ENCODE results near the gene DENND6A. TPM values are rescaled to one million over a fixed set of nuclear protein-coding genes. Genes with fewer than 3 reads are reported as not detected.
"Not testable (repeated sequence)": the region's sequence is repeated elsewhere in the genome, so short reads cannot be mapped to it uniquely, and the experiment has no call there.

DENND6A gene
- total RNA-seq, 1 experiment from 2014 or later, result 7.8 TPM

DNA sequence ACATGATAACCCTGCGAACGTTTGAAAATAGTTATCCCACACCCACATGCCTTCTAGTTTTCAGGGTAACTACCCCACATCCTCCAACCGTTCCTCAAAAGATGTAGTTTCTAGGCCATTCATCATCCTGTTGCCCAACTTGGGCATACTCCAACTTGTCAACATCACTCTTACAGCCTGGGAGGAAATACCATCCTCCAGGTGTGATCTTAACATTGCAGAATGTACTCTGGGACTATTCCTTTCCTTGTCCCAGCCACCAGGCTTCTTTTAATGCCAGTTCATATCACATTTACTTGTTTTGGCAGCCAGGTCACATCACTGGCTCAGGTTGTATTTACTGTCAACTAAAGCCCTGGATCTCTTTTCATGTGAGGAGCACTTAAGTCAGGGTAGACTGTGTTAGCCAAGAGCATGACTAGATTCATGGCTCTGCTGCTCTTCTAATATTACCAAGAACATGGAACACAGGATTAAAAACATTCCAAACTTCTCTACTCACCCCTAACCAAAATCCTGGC, 4.0 kb upstream of the DENND6A start:
- DNase-seq (ENCODE audit: low spot score), result no peak

DNA sequence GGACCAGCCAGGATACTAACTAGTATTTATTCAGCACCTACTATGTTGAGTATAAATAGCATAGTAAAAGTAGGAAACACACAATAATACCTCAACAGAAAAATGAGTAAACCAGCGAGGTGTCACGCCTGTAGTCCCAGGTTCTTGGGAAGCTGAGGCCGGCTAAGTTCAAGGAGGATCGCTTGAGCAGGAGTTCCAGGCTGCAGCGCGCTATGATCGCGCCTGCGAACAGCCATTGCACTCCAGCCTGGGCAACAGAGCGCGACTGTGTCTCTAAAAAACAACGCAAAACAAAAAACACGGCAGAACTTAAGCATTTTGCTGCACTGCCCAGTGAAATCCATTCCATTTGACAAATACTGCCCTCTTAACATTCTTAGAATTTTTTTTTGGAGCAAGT, 1.3 kb upstream of the DENND6A start:
- no peak for DNase-seq (ENCODE audit: low spot score)

DNA sequence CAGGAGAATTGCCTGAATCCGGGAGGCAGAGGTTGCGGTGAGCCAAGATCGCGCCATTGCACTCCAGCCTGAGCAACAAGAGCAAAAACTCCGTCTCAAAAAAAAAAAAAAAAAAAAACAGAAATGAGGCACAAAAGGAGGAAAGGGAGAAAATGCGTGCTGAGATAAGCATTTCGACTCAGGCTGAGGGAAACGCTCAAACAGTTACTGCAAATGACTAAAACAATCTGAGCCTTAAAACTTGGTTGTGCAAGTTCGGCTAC, 813 bp downstream of the DENND6A start:
- not testable (repeated sequence) for DNase-seq (ENCODE audit: low spot score)

DNA sequence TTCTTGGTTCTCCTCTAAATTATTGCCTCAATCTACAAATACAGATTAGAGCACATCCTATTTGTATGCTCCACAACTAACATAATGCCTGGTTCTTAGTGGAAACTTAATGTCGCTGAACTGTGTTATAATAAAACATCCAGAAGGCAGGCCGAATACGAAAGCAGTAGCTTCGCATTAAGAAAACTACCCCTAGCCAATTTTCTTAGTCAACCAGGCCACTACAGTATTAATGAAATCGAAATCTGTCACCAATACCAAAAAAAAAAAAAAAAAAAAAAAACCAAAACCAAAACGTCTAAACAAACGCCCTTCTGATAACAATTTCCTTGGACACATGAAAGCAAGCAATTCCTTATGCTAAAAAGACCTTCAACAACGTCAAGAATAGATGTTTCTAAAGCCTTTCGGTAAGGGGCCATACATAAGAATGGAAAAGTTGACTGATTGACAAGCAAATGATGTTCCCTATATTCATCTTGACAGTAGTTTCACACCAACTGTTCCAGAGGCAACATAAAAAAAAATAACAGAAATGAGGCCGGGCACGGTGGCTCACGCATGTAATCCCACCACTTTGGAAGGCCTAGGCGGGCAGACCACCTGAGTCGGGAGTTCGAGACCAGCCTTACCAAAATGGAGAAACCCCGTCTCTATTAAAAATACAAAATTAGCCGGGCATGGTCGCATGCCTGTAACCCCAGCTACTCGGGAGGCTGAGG, 1.3 kb downstream of the DENND6A start:
- DNase-seq (ENCODE audit: low spot score), result no peak

DNA sequence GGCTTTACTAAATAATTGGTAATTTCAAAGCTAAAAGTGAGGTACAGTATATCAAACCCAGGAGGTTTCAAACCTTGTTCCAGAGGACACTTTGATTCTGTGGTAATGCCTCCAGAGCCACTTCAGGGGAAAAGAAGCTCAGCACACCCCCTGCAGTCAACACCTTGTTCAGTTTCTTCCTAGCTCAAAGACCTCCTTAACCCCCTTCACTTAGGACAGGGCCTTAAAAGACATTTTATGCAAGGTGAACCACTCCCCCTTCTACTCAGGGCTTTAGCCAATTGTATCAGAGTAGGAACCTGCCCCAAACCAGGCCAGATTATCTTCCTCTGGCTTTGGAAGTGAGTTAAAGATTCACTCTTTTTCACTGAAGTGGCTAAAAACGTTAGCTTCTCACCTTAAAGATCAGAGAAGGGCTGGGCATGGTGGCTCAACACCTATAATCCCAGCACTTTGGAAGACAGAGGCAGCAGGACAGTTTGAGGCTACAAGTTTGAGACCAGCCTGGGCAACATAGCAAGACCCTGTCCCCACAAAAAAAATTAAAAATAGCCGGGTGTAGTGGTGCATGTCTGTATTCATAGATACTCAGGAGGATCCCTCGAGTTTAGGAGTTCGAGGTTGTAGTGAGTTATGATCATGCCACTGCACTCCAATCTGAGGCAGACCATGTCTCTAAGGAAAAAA, 3.4 kb downstream of the DENND6A start:
- no peak for DNase-seq (ENCODE audit: low spot score)

DNA sequence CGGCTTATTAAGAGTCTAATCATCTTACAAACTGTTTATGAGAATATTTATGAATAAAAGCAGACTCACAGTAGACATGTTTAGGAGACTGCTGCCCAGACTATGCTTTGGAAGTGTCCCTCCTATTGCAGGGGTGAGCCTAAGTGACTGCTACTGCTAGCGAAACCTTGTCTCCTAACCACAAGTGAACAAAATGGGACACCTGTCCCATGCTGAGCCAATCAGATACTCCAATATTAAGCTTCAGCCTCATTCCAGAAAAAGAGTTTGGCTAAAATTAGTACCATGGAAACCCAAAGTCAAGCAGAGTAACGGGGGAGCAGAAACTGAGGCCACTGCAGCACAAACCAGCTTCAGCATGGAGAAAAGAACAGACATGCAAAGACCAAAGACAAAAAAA, 4.6 kb downstream of the DENND6A start:
- no peak for DNase-seq (ENCODE audit: low spot score)

DNA sequence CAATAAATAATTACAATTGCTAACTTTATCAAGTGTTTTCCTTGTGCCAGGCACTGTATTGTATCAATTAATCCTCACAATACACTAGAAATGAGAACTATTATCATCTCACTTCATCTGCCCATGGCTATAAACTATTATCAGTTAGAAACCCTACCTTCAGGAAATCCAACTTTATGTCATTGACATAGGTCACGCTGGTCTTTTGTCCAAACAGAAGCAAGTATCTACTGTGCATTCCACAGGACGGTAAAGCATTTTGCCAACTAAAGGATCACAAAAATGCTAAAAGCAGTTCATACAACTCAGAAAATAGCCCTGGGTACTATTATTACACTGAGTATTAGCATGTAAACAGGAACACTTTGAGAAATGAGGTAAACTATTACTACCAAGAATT, 9.6 kb downstream of the DENND6A start:
- DNase-seq (ENCODE audit: low spot score), result no peak

DNA sequence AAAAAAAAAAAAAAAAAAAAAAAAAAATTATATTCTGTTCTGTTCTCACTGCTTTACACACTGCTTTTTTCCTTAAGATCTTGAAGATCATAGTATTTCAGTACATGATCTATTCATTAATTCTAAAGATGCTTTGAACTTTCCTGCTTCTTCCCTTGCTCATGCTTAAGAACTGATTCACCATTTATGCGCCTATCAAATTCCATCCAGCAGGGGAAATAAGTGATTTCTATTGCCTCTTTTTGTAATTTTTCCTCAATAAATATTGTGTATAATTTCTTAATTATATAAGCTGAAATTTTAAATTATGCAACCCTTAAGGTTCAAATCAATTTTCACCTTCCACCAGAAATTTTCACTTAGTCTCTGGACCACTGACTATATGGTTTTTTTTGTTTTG, 10.6 kb downstream of the DENND6A start:
- no peak for DNase-seq (ENCODE audit: low spot score)

DNA sequence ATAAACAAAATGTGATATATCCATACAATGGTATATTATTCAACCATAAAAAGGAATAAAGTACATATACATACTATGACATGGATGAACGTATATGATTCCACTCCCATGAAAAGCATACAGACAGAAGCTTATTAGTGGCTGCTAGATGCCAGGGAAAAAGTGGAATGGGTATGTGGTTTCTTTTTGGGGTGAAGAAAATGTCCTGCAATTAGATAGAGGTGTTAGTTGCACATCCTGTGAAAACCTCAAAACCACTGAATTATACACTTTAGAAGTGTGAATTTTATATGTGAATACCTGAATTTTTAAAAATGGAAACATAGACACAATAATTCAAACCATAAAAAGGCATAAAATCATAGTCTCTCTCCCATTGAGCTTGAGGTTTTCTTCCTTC, 11.2 kb downstream of the DENND6A start:
- no peak for DNase-seq (ENCODE audit: low spot score)

DNA sequence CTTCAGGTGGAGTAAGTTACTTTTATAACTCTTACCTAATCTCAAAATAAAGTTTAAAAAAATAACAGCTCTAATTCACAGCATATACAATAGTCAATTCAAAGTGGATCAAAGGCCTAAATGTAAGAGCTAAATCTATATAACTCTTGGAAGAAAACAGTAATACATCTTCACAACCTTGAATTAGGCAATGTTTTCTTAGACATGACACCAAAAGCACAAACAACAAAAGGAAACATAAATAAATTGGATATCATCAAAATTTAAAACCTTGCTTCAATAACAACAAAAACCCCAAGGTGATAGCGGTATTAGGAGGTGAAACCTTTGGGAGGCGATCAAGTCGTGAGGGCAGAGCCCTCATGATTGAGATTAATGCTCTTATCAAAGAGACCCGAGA, 12.8 kb downstream of the DENND6A start:
- no peak for DNase-seq (ENCODE audit: low spot score)

DNA sequence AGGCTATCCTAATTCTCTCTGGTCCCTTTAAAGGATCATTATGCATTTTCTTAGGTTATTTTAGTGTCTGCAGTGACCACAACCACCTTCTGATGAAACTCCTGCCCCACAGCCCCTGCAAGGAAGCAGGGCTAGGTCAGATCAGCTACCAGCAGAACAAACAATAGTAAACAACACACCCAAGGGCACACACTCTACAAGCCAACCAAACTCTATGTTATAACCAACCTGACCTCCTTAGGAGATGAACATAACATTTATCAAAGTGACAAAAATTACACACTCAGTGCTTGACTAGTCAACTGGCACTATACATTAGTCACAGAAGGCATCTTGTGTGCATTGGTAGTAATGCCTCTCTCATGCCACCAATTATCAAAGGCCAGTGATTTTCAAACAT, 17.3 kb downstream of the DENND6A start:
- DNase-seq (ENCODE audit: low spot score), result no peak

DNA sequence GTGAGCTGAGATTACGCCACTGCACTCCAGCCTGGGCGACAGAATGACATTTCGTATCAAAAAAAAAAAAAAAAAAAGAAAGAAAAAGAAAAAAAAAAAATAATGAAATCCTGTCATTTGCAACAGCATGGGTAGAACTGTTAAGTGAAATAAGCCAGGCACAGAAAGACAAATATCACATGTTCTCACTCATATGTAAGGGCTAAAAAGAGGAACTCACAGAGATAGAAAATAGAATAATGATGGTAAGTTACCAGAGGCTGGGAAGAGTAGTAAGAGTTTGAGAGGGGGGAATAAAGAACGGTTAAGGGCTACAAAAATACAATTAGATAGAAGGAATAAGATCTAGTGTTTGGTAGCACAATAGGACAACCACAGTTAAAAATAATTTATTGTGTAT, 19.7 kb downstream of the DENND6A start:
- no peak for DNase-seq (ENCODE audit: low spot score)

DNA sequence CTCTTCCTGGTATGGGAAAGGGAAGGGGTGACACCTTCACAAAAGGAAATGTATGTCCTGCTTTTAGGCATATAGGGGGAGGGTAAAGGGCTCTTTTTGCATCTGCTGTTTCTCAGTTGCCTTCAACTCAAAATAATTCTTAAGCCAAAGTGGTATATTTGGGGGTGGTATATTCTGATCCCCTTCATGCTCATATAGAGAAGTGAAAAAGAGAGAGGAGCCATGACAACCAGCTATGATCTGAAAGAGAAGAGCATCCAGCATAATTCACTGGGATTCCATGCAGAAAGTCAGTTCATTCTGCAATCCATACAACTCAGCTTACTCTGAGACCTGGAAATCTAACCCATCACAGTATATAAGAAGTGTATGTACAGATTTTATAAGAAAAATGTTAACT, 22.3 kb downstream of the DENND6A start:
- DNase-seq (ENCODE audit: low spot score), result no peak

DNA sequence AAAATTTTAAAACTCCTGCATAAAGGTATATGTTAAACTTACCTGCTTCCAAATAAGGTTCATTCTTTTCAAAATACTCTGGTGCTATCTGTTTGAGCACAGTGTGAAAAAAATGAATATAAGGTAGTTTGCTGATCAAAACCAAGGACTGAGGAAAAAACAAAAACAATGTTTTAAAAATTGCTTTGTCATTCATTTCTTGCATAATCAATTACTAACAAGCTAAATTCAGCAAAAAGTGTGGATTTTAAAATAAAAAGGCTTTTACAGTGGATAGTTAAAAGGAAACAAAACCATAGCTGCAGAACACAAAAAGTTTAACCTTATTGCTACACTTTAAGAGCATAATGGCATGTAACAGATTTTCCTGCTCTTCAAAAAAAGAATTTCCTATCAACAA, 31.5 kb downstream of the DENND6A start:
- no peak for DNase-seq (ENCODE audit: low spot score)

DNA sequence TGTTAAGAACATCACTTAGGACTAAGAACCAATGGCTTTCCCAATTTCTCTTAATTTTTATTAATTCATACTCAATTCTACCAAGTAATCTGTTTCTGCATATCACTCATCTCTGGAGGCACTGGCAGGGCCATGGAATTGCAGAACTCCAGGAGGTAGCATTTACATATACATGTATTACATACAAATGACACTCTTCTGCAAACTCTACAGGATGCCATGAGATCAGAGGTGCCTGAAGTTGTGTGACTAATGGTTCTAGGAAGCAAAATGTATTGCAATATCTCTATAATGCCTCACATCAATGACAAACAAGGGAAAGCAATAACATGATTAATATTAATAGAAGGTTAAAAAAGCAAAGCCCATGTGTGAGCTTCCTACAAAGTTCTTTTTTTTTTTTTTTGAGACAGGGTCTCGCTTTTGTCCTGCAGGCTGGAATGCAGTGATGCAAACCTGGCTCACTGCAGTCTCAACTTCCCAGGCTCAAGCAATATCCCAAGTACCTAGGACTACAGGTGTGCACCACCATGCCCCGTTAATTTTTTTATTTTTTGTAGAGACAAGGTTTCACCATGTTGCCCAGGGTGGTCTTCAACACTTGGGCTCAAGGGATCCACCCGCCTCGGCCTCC, 33.0 kb downstream of the DENND6A start:
- no peak for DNase-seq (ENCODE audit: low spot score)

DNA sequence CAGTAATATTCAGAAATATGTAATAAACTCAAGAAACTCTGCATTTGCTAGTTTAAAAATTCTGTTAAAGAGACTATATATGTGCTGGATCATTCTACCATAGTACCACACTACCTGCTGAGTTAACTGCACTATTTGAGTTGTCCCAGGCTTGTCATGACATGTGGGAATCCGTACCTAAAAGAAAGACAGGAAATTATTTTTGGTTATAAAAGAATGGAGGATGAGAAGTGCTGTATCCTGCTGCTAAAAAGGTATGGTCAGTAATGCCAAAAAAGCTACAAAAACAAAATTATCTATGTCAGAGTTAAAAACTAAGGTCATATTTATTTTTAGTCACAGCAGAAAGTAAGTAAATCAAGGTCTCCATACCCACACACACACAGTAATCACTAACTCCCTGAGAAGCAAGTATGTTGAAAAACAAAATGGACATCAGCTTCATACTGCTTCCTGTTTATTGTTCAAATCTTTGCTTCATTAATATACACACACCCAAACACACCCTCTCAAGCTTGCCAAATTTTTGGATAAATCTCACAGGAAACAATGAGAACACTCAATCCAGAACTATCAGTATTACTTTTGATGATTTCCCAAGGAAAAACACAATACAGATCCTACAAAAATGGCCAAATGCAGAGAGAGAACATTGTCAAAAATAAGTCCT, 33.7 kb downstream of the DENND6A start:
- DNase-seq (ENCODE audit: low spot score), result no peak

DNA sequence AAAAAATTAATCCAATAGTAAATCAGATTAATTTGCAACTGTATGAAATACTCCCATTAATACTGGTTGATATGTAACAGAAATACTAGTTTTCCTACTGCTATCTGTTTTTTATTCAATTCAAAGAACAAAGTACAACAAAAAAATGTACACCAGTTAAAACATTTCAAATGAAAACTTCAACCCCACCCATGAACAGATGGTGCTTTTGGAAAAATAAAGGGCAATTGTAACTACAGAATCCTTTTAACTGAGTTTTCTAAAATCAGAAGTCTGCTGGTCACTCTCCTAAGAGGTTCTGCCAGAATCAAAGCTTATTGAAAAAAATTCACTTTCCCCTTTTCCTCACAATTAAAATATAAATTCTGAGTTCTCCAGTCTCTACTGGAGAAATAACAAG, 34.3 kb downstream of the DENND6A start:
- no peak for DNase-seq (ENCODE audit: low spot score)

DNA sequence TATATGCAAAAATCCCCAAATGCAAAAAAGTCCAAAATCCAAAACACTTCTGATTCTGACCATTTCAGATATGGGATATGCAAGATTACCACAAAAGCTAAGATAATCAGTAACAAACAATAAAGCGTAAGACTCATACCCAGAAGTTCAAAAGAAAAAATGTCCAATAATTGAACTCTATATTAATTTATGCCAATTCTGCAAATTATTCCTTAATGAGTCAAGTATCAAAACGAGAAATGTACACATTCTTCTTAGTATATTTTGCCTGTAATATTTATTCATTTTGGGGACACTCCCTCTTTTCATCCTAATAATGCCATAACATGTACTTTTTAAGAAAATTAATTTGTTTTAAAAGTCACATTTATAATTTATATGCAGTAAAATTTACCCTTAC, 37.1 kb downstream of the DENND6A start:
- no peak for DNase-seq (ENCODE audit: low spot score)

DNA sequence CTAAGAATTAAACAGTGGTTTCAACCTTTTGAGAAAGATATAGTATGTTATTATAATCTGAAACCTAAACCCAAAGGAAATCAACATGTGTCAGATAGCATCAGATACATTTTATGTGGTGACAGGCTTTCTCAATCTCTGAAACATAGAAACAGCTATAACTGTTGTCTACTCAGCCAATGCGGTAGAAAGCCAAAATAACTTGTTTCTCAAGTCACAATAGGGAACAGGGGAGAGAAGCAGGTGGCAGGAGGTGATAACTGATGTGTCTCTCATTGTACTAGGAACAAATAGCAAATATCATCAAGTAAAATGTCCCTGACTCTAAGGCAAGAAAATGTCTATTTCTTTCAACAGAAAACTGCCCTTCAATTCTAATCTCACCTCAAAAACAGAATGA, 38.6 kb downstream of the DENND6A start:
- no peak for DNase-seq (ENCODE audit: low spot score)

DNA sequence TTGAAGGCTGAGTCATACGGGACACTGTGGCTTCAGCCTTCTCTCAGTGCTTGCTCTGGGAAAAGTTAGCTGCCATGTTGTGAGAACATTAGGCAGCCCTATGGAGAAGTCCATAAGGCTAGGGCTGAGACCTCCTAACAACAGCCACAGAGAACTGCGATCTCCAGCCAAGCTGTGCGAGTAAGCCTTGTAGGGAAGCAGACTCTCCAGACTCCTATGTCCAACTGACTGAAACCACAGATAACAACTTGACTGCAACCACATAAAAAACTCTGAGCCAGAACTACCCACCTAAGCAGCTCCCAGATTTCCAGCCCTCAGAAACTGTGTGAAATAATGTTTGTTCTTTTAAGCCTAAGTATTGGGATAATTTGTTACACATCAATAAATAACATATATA, 40.7 kb downstream of the DENND6A start:
- no peak for DNase-seq (ENCODE audit: low spot score)

DNA sequence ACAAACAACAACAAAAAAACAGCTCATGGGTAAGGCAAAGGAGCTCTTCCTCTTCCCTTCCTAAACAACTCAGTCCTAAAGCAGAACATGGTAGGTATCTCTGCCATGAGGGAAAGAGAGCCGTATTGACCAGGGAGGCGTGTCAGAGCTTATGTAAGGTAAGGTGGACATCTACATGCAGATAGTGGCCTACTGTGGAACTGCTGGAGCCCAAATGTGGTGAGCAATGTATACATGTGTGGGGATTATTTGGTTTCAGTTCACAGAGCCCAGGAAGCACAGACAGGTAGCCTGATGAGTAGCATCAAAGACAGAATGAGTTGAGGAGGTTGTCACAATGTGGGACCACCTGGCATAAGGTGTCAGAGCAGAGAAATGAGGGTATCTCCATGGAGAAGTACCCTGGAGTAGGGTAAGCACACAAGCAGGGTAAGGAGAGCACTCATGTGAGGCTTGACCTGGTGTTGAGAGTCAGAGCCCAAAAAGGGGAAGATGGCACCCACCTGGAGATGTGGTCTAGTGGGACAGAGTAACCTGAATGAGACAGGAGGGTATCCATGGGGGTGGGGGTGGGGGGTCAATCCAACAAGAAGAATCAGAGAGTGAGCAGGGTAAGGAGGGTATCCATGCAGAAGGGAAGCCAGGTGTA, 45.5 kb downstream of the DENND6A start:
- no peak for DNase-seq (ENCODE audit: low spot score)

DNA sequence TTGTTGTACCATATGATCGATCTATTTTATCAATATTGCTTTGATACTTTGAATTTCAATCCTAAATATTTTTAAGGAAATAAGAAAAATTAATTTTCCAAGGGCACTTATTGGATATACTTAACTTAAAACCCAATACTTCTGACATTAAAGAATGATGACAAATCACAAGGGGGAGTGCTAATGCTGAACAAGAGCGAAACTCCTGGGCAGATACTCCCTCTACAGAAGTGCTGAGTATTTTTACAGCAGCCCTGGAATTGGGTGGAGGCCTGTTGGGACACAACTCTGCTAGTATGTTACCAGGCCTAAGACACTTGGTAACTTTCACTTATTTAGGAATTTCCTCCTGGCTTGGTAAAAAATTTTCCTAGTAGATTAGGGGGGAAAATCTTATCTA, 46.2 kb downstream of the DENND6A start:
- peak; percentile 37 for DNase-seq (ENCODE audit: low spot score)
